Small intestine (tissue), 7 donors: ENCODE measurements around the gene EXOSC1. TPM values are rescaled to one million over a fixed set of nuclear protein-coding genes. Genes with fewer than 3 reads are reported as not detected.

ENCODE experiments used
- DNase-seq, 2 donors: peaks; one replicate each; pipeline versions ENCODE4 v3.0.0 to v3.0.0-alpha.2; 2013
- FAIRE-seq: peaks from 2 replicates; lab custom pipeline; 2012; peaks lifted over from hg19 to GRCh38; lab: Jason Lieb, UNC
- H3K27ac ChIP-seq, 3 donors: one replicate each; pipeline ENCODE4 v1.5.1; 2013; ENCODE audit warnings: low read length in 2 of 3, mild to moderate bottlenecking in 2 of 3, control low read depth in 1 of 3, inconsistent platforms in 1 of 3, low read depth in 1 of 3, moderate library complexity in 1 of 3
- H3K27me3 ChIP-seq, 3 donors: one replicate each; pipeline ENCODE4 v1.6.1; 2013; ENCODE audit warnings: low read length in 3 of 3, inconsistent platforms in 1 of 3; ENCODE audit not compliant: control insufficient read depth in 3 of 3, insufficient read depth in 3 of 3
- H3K36me3 ChIP-seq, 3 donors: one replicate each; pipeline ENCODE4 v1.6.1; 2013; ENCODE audit warnings: low read length in 3 of 3, inconsistent platforms in 1 of 3, low read depth in 1 of 3, mild to moderate bottlenecking in 1 of 3, moderate library complexity in 1 of 3; ENCODE audit not compliant: control insufficient read depth in 3 of 3, insufficient read depth in 2 of 3
- H3K4me1 ChIP-seq, 3 donors: one replicate each; pipeline ENCODE4 v1.6.1; 2013; ENCODE audit warnings: low read length in 2 of 3, inconsistent platforms in 1 of 3, low read depth in 1 of 3, mild to moderate bottlenecking in 1 of 3, moderate library complexity in 1 of 3; ENCODE audit not compliant: control insufficient read depth in 3 of 3, insufficient read depth in 2 of 3
- H3K4me3 ChIP-seq, 3 donors: one replicate each; pipeline ENCODE4 v1.5.1; 2013; ENCODE audit warnings: low read length in 3 of 3, control low read depth in 1 of 3, inconsistent platforms in 1 of 3, low read depth in 1 of 3, mild to moderate bottlenecking in 1 of 3, moderate library complexity in 1 of 3
- H3K9me3 ChIP-seq, 2 donors: one replicate each; pipeline ENCODE4 v1.6.1; 2013; ENCODE audit warnings: low read depth in 1 of 2, low read length in 1 of 2; ENCODE audit not compliant: control insufficient read depth in 2 of 2, insufficient read depth in 1 of 2
- WGBS, 3 donors: extraction: QIAGEN DNeasy Blood & Tissue Kit; methylation state at CpG; one replicate each; pipeline ENCODE4 v1.1.7; 2013; 5-methylcytosine and 5-hydroxymethylcytosine counted together
- polyA plus RNA-seq, 4 donors: library from polyadenylated mRNA; stranded (reverse) in 3 of 4; unstranded in 1 of 4; fragments of 200-250 nt in 3 of 4; fragments of 120-200 nt in 1 of 4; gene quantifications; one replicate each; pipeline versions ENCODE4 v1.2.1 to v1.2.3, GENCODE V29; 2013
- donor health status: healthy with polysubstance abuse.
- donor health status: control.
- donor health status: control.
- donor health status: Bipolar disorder and iron deficiency.
- donor health status: healthy.

The EXOSC1 gene
- polyA plus RNA-seq, 4 donors, result 33.8 to 47.1 (median 37.9) TPM

DNA sequence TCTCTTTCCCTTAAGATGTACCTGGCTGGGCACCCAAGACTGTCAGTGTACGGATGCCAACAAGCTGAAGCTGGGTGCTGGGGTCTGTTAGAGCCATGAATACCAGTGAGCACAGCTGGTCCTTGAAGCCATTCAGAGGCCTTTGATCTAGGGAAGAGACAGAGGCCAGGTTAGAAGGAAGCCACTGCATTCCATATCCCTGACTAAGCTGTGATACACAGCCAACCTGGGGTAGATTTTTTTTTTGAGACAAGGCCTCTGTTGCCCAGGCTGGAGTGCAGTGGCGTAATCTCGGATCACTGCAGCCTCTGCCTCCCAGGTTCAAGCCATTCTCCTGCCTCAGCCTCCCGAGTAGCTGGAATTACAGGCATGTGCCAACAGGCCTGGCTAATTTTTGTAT, 20.9 kb upstream of the EXOSC1 start:
- Histone ChIP-seq H3K9me3 (no peaks in the 10 kb centered on the region), H3K4me1 (no peaks in the 10 kb centered on the region), H3K36me3 (peaks cover 10 to 88% (median 29%) of the 10 kb centered on the region in 3 donors), H3K4me3 (no peak overlapping the region), H3K27me3 (no peaks in the 10 kb centered on the region), H3K27ac (no peak overlapping the region)
- FAIRE-seq (no peak), DNase-seq (no peak)
- 90 to 95% (median 93%) methylated on average over 4 of the region's 4 CpGs for WGBS, 3 donors

- 93 to 95% (median 93%) methylated on average over 7 of the region's 7 CpGs for WGBS, 3 donors
- no peaks in the 10 kb centered on the region for H3K9me3 ChIP-seq
These were observed 20.2 kb upstream of the EXOSC1 start for GRCh38 chr10:97465982-97466381.

DNA sequence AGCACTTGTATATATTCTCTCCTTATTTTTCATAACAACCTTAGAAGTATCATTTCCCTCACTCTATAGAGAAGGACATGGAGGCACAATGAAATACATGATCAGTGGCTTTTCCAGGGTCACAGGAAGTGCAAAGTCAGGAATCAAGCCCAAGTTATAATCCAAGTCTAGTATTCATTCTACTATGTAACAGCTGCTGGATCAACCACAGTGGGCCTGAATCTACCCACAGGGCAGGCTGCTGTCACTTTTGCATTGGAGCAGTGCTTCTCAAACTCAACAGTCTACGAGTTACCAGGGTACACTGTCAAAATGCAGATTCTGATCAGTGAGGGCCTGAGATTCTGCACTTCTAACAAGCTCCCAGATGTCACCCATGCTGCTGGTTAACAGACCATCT, 18.4 kb upstream of the EXOSC1 start:
- FAIRE-seq (no peak), DNase-seq (no peak)
- Histone ChIP-seq H3K9me3 (no peaks in the 10 kb centered on the region), H3K36me3 (peaks cover 29 to 94% (median 31%) of the 10 kb centered on the region in 3 donors), H3K4me3 (no peak overlapping the region), H3K27me3 (no peaks in the 10 kb centered on the region), H3K4me1 (no peaks in the 10 kb centered on the region), H3K27ac (no peak overlapping the region)
- WGBS, 3 donors, result 56 to 74% (median 70%) methylated on average over 1 of the region's 1 CpG

More at GRCh38 chr10:97465982-97466381, 20.2 kb upstream of the EXOSC1 start:
- H3K27ac ChIP-seq, result no peak overlapping the region
- no peak for DNase-seq
- no peak for FAIRE-seq
- H3K4me1 ChIP-seq, result no peaks in the 10 kb centered on the region
- no peaks in the 10 kb centered on the region for H3K27me3 ChIP-seq
- H3K36me3 ChIP-seq, result peaks cover 18 to 91% (median 30%) of the 10 kb centered on the region in 3 donors
- H3K4me3 ChIP-seq, result no peak overlapping the region

DNA sequence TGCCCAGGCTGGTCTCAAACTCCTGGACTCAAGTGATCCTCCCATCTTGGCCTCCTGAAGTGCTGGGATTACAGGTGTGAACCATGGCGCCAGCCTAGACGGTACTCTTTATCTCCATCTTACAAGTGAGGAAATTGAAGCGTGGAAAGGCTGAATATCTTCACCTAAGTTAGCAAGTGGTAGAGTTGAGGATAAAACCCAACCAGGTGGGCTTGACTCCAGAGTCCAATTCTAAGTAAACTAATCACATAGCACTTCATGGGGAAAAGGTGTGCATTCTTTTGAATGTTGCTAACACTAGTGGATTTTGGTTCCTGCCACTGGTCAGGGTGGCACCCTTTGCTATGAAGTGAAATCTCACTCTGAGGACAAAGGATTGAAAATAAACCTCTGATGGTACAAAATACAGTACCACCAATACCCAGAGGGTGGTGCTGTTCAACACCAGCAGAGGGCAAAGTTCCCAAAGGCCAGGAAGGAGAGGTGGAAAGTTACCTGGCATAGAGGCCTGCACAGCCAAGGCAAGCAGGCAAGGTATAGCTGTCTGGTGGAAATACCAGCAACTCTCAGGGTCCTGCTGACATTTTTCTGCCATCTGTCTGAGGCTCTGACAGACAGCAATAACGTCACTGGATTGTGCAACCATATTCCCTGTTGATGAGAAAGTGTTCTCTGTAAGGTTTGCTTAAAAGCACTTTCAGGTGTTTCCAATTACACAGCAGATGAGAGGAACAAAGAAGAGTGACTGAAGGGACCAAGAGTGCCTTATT, 17.7 kb upstream of the EXOSC1 start:
- H3K4me1 ChIP-seq, result no peaks in the 10 kb centered on the region
- no peak overlapping the region for H3K27ac ChIP-seq
- H3K27me3 ChIP-seq, result no peaks in the 10 kb centered on the region
- no peak for FAIRE-seq
- H3K9me3 ChIP-seq, result no peaks in the 10 kb centered on the region
- WGBS, 3 donors, result 68 to 80% (median 70%) methylated on average over 4 of the region's 4 CpGs
- H3K36me3 ChIP-seq, result peaks cover 31 to 93% (median 33%) of the 10 kb centered on the region in 3 donors
- no peak overlapping the region for H3K4me3 ChIP-seq
- peak; percentile 79 to 80 for DNase-seq

DNA sequence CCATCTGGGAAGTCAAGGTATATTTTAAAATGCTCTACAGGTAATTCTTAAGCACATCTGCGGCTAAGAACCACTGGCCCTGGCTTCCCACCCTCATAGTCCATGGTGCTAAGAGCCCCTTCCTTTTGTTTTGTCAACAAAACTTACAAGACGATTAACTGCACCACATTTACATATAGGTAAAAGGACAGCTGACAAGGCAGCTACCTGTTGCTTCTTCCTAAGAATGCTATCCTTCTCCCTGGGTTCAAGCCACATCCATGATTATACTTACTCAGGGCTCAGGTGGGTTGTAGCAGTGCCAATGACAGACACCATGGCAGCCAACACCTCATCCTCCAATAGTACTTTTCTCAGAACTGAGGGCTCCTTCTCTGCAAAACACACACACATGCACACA, 16.5 kb upstream of the EXOSC1 start:
- H3K36me3 ChIP-seq, result peaks cover 26 to 94% (median 31%) of the 10 kb centered on the region in 3 donors
- FAIRE-seq, result no peak
- no peak for DNase-seq
- no peaks in the 10 kb centered on the region for H3K4me1 ChIP-seq
- H3K27ac ChIP-seq, result no peak overlapping the region
- no peaks in the 10 kb centered on the region for H3K27me3 ChIP-seq
- no peaks in the 10 kb centered on the region for H3K9me3 ChIP-seq
- H3K4me3 ChIP-seq, result no peak overlapping the region
- WGBS, 3 donors, result 94 to 97% (median 94%) methylated on average over 2 of the region's 2 CpGs

DNA sequence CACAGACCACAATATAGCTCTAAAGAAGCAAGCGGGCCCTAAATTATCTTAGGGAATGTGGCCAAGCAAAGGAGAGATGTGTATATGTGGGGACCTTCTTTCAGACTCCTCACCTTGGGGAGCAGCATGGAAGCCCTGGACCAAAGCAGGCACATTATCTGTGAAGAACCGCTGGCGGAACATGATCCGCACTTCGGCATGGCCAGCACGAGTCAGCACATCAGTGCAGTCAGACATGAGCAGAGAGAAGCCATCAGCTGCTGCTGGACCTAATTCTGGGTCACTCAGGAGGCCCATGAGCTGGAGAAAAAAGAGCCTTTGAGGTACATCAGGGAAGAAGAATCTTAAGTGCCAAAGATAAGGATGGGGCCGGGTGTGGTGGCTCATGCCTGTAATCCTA, 14.1 kb upstream of the EXOSC1 start:
- Histone ChIP-seq H3K4me1 (no peaks in the 10 kb centered on the region), H3K4me3 (no peak overlapping the region), H3K27ac (no peak overlapping the region), H3K9me3 (no peaks in the 10 kb centered on the region), H3K36me3 (peaks cover 22 to 84% (median 32%) of the 10 kb centered on the region in 3 donors), H3K27me3 (no peaks in the 10 kb centered on the region)
- DNase-seq, result no peak
- no peak for FAIRE-seq
- 72 to 80% (median 78%) methylated on average over 7 of the region's 7 CpGs for WGBS, 3 donors

DNA sequence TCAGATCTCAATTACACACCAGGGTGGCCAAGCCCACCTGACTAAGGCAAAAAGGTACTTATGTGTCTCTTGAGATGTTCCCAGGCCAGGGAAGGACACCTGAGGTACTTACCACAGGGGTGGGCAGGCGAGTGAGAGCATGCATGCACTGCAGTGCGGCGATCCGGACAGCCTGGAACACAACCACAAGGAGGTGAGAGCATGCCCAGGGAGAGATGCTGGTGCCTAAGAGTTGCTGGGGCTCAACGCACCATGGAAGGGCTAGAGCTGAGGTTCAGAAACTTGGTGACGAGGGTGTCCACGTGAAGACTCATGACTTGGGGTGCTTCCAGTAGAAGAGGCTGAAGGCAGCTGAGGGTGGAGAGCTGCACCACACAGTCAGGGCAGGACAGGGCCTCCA, 13.3 kb upstream of the EXOSC1 start:
- DNase-seq, result no peak
- FAIRE-seq, result no peak
- no peaks in the 10 kb centered on the region for H3K4me1 ChIP-seq
- no peaks in the 10 kb centered on the region for H3K27me3 ChIP-seq
- 95 to 96% (median 95%) methylated on average over 7 of the region's 7 CpGs for WGBS, 3 donors
- H3K4me3 ChIP-seq, result no peak overlapping the region
- peaks cover 22 to 80% (median 32%) of the 10 kb centered on the region in 3 donors for H3K36me3 ChIP-seq
- H3K9me3 ChIP-seq, result no peaks in the 10 kb centered on the region
- H3K27ac ChIP-seq, result no peak overlapping the region

DNA sequence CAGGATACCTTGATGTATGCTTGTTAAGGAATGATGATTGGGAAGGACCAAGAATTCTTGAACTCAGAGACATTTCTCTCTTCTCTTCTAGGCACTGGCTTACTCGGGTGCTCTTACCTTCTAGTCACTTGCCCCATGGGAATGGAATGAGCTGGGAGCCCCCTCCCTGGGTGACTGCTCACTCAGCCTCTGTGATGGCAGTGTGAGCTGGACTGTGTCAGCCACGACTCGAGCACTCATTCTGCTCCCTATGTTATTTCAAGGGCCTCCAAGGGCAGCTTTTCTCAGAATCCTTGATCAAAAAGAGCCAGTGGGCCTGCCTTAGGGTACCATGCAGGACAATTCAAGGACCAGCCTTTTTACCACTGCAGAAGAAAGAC, 10.9 kb upstream of the EXOSC1 start:
- peaks cover 21 to 84% (median 28%) of the 10 kb centered on the region in 3 donors for H3K36me3 ChIP-seq
- FAIRE-seq (no peak), DNase-seq (no peak)
- no peaks in the 10 kb centered on the region for H3K4me1 ChIP-seq
- H3K27ac ChIP-seq, result no peak overlapping the region
- no peaks in the 10 kb centered on the region for H3K9me3 ChIP-seq
- H3K4me3 ChIP-seq, result no peak overlapping the region
- H3K27me3 ChIP-seq, result no peaks in the 10 kb centered on the region
- 72 to 83% (median 74%) methylated on average over 3 of the region's 3 CpGs for WGBS, 3 donors
